ENCODE measurements around the gene TMEM109.

The TMEM109 gene

GRCh38 chr11:60918939-60919265, 4.9 kb downstream of the TMEM109 start:
- no peaks in the 10 kb centered on the region for H3F3A ChIP-seq (ENCODE audit: low read depth)
- TF ChIP-seq EZH2phosphoT487 (IDR thresholded peaks at IDR 0.05; ENCODE audit: borderline replicate concordance) (no peak), CTCF (conservative IDR thresholded peaks at IDR 0.05; ENCODE audit: low read length) (no peak)
- H3K79me2 ChIP-seq (ENCODE audit: insufficient read depth, low read length) = peaks cover 54% of the 10 kb centered on the region
- peaks cover 42% of the 10 kb centered on the region for H3K4me1 ChIP-seq (ENCODE audit: insufficient read depth, low read length, poor library complexity, severe bottlenecking)
- no peak overlapping the region for H2AFZ ChIP-seq (ENCODE audit: low read length)
- no peaks in the 10 kb centered on the region for H3K9me3 ChIP-seq (ENCODE audit: insufficient read depth, low read depth, low read length)
- H3K9me2 ChIP-seq (replicated peaks; ENCODE audit: low read depth, low read length) = no peaks in the 10 kb centered on the region
- H3K4me2 ChIP-seq (ENCODE audit: low read depth, low read length, poor library complexity, severe bottlenecking) = peak overlapping the region; percentile 95
- H3K4me3 ChIP-seq (ENCODE audit: low read length, poor library complexity, severe bottlenecking) = no peak overlapping the region
- no peaks in the 10 kb centered on the region for H3K27me3 ChIP-seq (ENCODE audit: insufficient read depth, low read length, poor library complexity, severe bottlenecking)
- peaks cover 27% of the 10 kb centered on the region for H4K20me1 ChIP-seq (ENCODE audit: insufficient read depth, low read length, poor library complexity, severe bottlenecking)
- peak overlapping the region; percentile 7 for H3K9ac ChIP-seq (ENCODE audit: low read depth, low read length, poor library complexity, severe bottlenecking)
- peaks cover 40% of the 10 kb centered on the region; the same call in 1 of the 2 replicates for H3K36me3 ChIP-seq (ENCODE audit: insufficient read depth, low read length)

GRCh38 chr11:60919320-60919719, 5.4 kb downstream of the TMEM109 start:
- peaks cover 40% of the 10 kb centered on the region; the same call in 1 of the 2 replicates for H3K36me3 ChIP-seq (ENCODE audit: insufficient read depth, low read length)
- no peaks in the 10 kb centered on the region for H3K27me3 ChIP-seq (ENCODE audit: insufficient read depth, low read length, poor library complexity, severe bottlenecking)
- no peaks in the 10 kb centered on the region for H3F3A ChIP-seq (ENCODE audit: low read depth)
- no peaks in the 10 kb centered on the region for H3K9me2 ChIP-seq (replicated peaks; ENCODE audit: low read depth, low read length)
- peaks cover 51% of the 10 kb centered on the region for H3K79me2 ChIP-seq (ENCODE audit: insufficient read depth, low read length)
- peak overlapping the region; percentile 95 for H3K4me2 ChIP-seq (ENCODE audit: low read depth, low read length, poor library complexity, severe bottlenecking)
- peaks cover 27% of the 10 kb centered on the region for H4K20me1 ChIP-seq (ENCODE audit: insufficient read depth, low read length, poor library complexity, severe bottlenecking)
- TF ChIP-seq EZH2phosphoT487 (IDR thresholded peaks at IDR 0.05; ENCODE audit: borderline replicate concordance) (no peak), CTCF (conservative IDR thresholded peaks at IDR 0.05; ENCODE audit: low read length) (no peak)
- H2AFZ ChIP-seq (ENCODE audit: low read length) = no peak overlapping the region
- H3K4me1 ChIP-seq (ENCODE audit: insufficient read depth, low read length, poor library complexity, severe bottlenecking) = peaks cover 46% of the 10 kb centered on the region
- H3K9me3 ChIP-seq (ENCODE audit: insufficient read depth, low read depth, low read length) = no peaks in the 10 kb centered on the region
- no peak overlapping the region for H3K4me3 ChIP-seq (ENCODE audit: low read length, poor library complexity, severe bottlenecking)
- peak overlapping the region; percentile 7 for H3K9ac ChIP-seq (ENCODE audit: low read depth, low read length, poor library complexity, severe bottlenecking)

DNA sequence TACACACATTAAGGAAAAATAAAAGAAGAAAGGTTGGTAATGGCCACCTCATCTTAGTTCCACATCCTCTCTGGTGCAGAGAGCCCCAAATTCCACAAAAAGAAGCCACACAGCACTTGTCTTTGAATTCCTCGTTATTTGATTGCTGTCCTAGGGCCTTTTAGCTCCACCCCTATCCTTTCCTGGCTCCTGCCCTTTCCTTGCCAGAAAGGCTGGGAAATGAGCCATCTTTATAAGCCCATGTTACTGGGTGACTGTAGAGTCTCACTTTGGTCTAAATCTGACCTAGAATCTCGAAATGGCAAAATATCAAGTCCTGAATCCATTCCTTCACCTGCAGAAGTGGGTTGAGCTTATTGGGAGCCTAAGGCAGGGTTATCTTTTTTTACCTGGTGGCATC, 6.0 kb downstream of the TMEM109 start:
- H3F3A ChIP-seq (ENCODE audit: low read depth) = no peaks in the 10 kb centered on the region

More for the DNA sequence above, 6.0 kb downstream of the TMEM109 start:
- Histone ChIP-seq H3K36me3 (ENCODE audit: insufficient read depth, low read length) (peaks cover 40% of the 10 kb centered on the region; the same call in 1 of the 2 replicates), H4K20me1 (ENCODE audit: insufficient read depth, low read length, poor library complexity, severe bottlenecking) (peaks cover 27% of the 10 kb centered on the region), H3K4me1 (ENCODE audit: insufficient read depth, low read length, poor library complexity, severe bottlenecking) (peaks cover 48% of the 10 kb centered on the region), H3K9me3 (ENCODE audit: insufficient read depth, low read depth, low read length) (no peaks in the 10 kb centered on the region), H3K9ac (ENCODE audit: low read depth, low read length, poor library complexity, severe bottlenecking) (no peak overlapping the region), H3K9me2 (replicated peaks; ENCODE audit: low read depth, low read length) (no peaks in the 10 kb centered on the region), H3K4me2 (ENCODE audit: low read depth, low read length, poor library complexity, severe bottlenecking) (no peak overlapping the region), H3K4me3 (ENCODE audit: low read length, poor library complexity, severe bottlenecking) (no peak overlapping the region), H2AFZ (ENCODE audit: low read length) (no peak overlapping the region), H3K79me2 (ENCODE audit: insufficient read depth, low read length) (peaks cover 45% of the 10 kb centered on the region), H3K27me3 (ENCODE audit: insufficient read depth, low read length, poor library complexity, severe bottlenecking) (no peaks in the 10 kb centered on the region)
- TF ChIP-seq EZH2phosphoT487 (IDR thresholded peaks at IDR 0.05; ENCODE audit: borderline replicate concordance) (no peak), CTCF (conservative IDR thresholded peaks at IDR 0.05; ENCODE audit: low read length) (no peak)
